WTC11 (cell line): ENCODE results near the gene EPHA6. TPM values are rescaled to one million over a fixed set of nuclear protein-coding genes. Genes with fewer than 3 reads are reported as not detected.

Experiments used
- ATAC-seq: fragments of 200-7000 bp; cut with Tn5 transposase; 2 replicates; pipeline ENCODE4 v1.10.0; 2021; ENCODE audit warnings: mild to moderate bottlenecking, moderate library complexity
- CTCF ChIA-PET: fragments of 300-600 bp; sonication (Branson Sonifier 250); formaldehyde crosslinking; loops from one replicate; lab custom pipeline; 2021; ENCODE audit warnings: antibody characterized with exemption; lab: Charles Lee
- POLR2A ChIA-PET: fragments of 350-600 bp; sonication (Branson Sonifier 250); formaldehyde crosslinking; loops from one replicate; lab custom pipeline; 2021; ENCODE audit warnings: antibody characterized with exemption; lab: Charles Lee
- DNase-seq: peaks from one replicate; pipeline ENCODE4 v3.0.0; 2021; ENCODE audit warnings: low spot score
- H3K27ac Mint-ChIP-seq: 2 replicates; pipeline ENCODE4 v1.8.0; 2021; ENCODE audit warnings: mixed read lengths
- H3K27me3 Mint-ChIP-seq: 2 replicates; pipeline ENCODE4 v1.8.0; 2021; ENCODE audit warnings: low read depth, mild to moderate bottlenecking, moderate library complexity, mixed read lengths
- H3K36me3 Mint-ChIP-seq: 2 replicates; pipeline ENCODE4 v1.8.0; 2021; ENCODE audit warnings: mixed read lengths
- H3K4me1 Mint-ChIP-seq: 2 replicates; pipeline ENCODE4 v1.8.0; 2022; ENCODE audit warnings: mixed read lengths
- H3K4me3 Mint-ChIP-seq: 2 replicates; pipeline ENCODE4 v1.8.0; 2021; ENCODE audit warnings: mild to moderate bottlenecking, moderate library complexity, mixed read lengths
- H3K9me3 Mint-ChIP-seq: 2 replicates; pipeline ENCODE4 v1.8.0; 2021; ENCODE audit warnings: mixed read lengths
- ATF2 ChIP-seq: sonication (generic); formaldehyde crosslinking; IDR thresholded peaks from 2 replicates; pipeline ENCODE4 v1.8.1; 2022; ENCODE audit warnings: low read depth, missing genetic modification reagents, borderline replicate concordance
- EMX1 ChIP-seq: fragments of 250-450 bp; sonication (Bioruptor Pico); IDR thresholded peaks from 2 replicates; pipeline ENCODE4 v1.8.0; 2021; ENCODE audit warnings: mild to moderate bottlenecking
- NFATC4 ChIP-seq: fragments of 250-450 bp; sonication (Bioruptor Pico); IDR thresholded peaks from 2 replicates; pipeline ENCODE4 v1.9.0; 2021; ENCODE audit warnings: mild to moderate bottlenecking
- NFE2L1 ChIP-seq: sonication (generic); formaldehyde crosslinking; IDR thresholded peaks from 2 replicates; pipeline ENCODE4 v1.8.1; 2023; ENCODE audit warnings: missing genetic modification reagents
- OVOL2 ChIP-seq: fragments of 250-450 bp; sonication (Bioruptor Pico); IDR thresholded peaks from 2 replicates; pipeline ENCODE4 v1.9.0; 2021; ENCODE audit warnings: mild to moderate bottlenecking, borderline replicate concordance
- PREB ChIP-seq: sonication (generic); formaldehyde crosslinking; IDR thresholded peaks from 2 replicates; pipeline ENCODE4 v1.8.1; 2022; ENCODE audit warnings: mild to moderate bottlenecking, missing genetic modification reagents, moderate library complexity, borderline replicate concordance
- ZBTB21 ChIP-seq: sonication (generic); formaldehyde crosslinking; IDR thresholded peaks from 2 replicates; pipeline ENCODE4 v1.8.1; 2023; ENCODE audit warnings: mild to moderate bottlenecking, missing genetic modification reagents, borderline replicate concordance
- ZNF121 ChIP-seq: sonication (generic); formaldehyde crosslinking; IDR thresholded peaks from 2 replicates; pipeline ENCODE4 v1.8.0; 2023; ENCODE audit warnings: missing genetic modification reagents
- ZNF263 ChIP-seq: sonication (generic); formaldehyde crosslinking; IDR thresholded peaks from 2 replicates; pipeline ENCODE4 v1.8.1; 2022; ENCODE audit warnings: low read depth, mild to moderate bottlenecking, moderate library complexity, missing genetic modification reagents
- ZNF281 ChIP-seq: sonication (generic); formaldehyde crosslinking; IDR thresholded peaks from 2 replicates; pipeline ENCODE4 v1.8.0; 2023; ENCODE audit warnings: mild to moderate bottlenecking, missing genetic modification reagents
- ZNF532 ChIP-seq: fragments of 250-450 bp; sonication (Bioruptor Pico); IDR thresholded peaks from 2 replicates; pipeline ENCODE4 v1.9.0; 2021; ENCODE audit warnings: mild to moderate bottlenecking, borderline replicate concordance
- total RNA-seq: library from RNA; stranded (reverse); gene quantifications from 3 replicates; pipeline ENCODE4 v1.2.3, GENCODE V29; 2021
- TF ChIP-seq, protein P1 (sequence below): fragments of 250-450 bp; sonication (Bioruptor Pico); IDR thresholded peaks from 2 replicates; pipeline ENCODE4 v1.8.0; 2021; ENCODE audit warnings: mild to moderate bottlenecking
- TF ChIP-seq, protein P2 (sequence below): sonication (generic); formaldehyde crosslinking; IDR thresholded peaks from 2 replicates; pipeline ENCODE4 v1.8.0; 2022; ENCODE audit warnings: missing genetic modification reagents

The EPHA6 gene
- total RNA-seq, 1 experiment from 2014 or later = 2.1 TPM

- POLR2A ChIA-PET = no interaction called here
- CTCF ChIA-PET = no interaction called here
- H3K27me3 Mint-ChIP-seq = no peaks in the 10 kb centered on the region
- ATAC-seq (no peak), DNase-seq (no peak)
- H3K36me3 Mint-ChIP-seq = no peaks in the 10 kb centered on the region
- H3K4me3 Mint-ChIP-seq = no peak overlapping the region
- TF ChIP-seq EMX1 (CRISPR knock-in tag) (no peak), ZNF532 (CRISPR knock-in tag) (no peak), ZBTB21 (CRISPR knock-in tag) (no peak), ZNF281 (CRISPR knock-in tag) (no peak), NFE2L1 (CRISPR knock-in tag) (no peak), PREB (CRISPR knock-in tag) (no peak), ZNF121 (no peak), ZNF263 (no peak), ATF2 (no peak), NFATC4 (CRISPR knock-in tag) (no peak), OVOL2 (no peak)
- TF ChIP-seq, protein P1, sequence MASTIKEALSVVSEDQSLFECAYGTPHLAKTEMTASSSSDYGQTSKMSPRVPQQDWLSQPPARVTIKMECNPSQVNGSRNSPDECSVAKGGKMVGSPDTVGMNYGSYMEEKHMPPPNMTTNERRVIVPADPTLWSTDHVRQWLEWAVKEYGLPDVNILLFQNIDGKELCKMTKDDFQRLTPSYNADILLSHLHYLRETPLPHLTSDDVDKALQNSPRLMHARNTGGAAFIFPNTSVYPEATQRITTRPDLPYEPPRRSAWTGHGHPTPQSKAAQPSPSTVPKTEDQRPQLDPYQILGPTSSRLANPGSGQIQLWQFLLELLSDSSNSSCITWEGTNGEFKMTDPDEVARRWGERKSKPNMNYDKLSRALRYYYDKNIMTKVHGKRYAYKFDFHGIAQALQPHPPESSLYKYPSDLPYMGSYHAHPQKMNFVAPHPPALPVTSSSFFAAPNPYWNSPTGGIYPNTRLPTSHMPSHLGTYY (CRISPR knock-in tag) = no peak
- TF ChIP-seq, protein P2, sequence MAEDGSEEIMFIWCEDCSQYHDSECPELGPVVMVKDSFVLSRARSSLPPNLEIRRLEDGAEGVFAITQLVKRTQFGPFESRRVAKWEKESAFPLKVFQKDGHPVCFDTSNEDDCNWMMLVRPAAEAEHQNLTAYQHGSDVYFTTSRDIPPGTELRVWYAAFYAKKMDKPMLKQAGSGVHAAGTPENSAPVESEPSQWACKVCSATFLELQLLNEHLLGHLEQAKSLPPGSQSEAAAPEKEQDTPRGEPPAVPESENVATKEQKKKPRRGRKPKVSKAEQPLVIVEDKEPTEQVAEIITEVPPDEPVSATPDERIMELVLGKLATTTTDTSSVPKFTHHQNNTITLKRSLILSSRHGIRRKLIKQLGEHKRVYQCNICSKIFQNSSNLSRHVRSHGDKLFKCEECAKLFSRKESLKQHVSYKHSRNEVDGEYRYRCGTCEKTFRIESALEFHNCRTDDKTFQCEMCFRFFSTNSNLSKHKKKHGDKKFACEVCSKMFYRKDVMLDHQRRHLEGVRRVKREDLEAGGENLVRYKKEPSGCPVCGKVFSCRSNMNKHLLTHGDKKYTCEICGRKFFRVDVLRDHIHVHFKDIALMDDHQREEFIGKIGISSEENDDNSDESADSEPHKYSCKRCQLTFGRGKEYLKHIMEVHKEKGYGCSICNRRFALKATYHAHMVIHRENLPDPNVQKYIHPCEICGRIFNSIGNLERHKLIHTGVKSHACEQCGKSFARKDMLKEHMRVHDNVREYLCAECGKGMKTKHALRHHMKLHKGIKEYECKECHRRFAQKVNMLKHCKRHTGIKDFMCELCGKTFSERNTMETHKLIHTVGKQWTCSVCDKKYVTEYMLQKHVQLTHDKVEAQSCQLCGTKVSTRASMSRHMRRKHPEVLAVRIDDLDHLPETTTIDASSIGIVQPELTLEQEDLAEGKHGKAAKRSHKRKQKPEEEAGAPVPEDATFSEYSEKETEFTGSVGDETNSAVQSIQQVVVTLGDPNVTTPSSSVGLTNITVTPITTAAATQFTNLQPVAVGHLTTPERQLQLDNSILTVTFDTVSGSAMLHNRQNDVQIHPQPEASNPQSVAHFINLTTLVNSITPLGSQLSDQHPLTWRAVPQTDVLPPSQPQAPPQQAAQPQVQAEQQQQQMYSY (CRISPR knock-in tag) = no peak
- H3K27ac Mint-ChIP-seq = no peak overlapping the region
- H3K9me3 Mint-ChIP-seq = no peaks in the 10 kb centered on the region
- H3K4me1 Mint-ChIP-seq = peaks cover 25% of the 10 kb centered on the region
Measured at GRCh38 chr3:97111244-97111643, 296.9 kb downstream of the EPHA6 start.
